ENCODE results near the gene ACTR6.

- TF ChIP-seq CTCF (IDR thresholded peaks at IDR 0.05; ENCODE audit: low read depth, low read length) (no peak), POLR2A (IDR thresholded peaks at IDR 0.05; ENCODE audit: extremely low read depth, insufficient read length) (no peak), MAX (IDR thresholded peaks at IDR 0.05; ENCODE audit: low read depth, low read length) (no peak), MYC (IDR thresholded peaks at IDR 0.05; ENCODE audit: low read depth, low read length) (no peak)
These were observed 65.9 kb downstream of the ACTR6 start for GRCh38 chr12:100266585-100266834.
